ENCODE measurements around the gene PTMS. TPM values are rescaled to one million over a fixed set of nuclear protein-coding genes. Genes with fewer than 3 reads are reported as not detected.
"Not testable (repeated sequence)": the region's sequence is repeated elsewhere in the genome, so short reads cannot be mapped to it uniquely, and the experiment has no call there.

Gene PTMS
- total RNA-seq, 1 donor from 2014 or later: 320 TPM

DNA sequence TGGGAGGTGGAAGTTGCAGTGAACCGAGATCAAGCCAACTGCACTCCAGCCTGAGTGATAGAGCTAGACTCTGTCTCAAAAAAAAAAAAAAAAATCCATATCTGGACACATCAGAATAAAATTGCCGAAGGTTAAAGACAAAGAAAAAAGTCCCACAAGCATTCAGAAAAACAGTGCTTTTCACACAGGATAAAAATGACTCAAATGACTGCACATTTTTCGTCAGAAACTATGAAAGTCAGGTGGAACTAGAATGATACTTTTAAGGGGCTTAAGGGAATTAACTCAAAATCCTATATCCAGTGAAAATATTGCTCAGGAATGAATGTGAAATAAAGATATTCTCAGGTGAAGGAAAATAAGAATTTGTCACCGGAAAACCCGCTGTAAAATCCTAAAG lies 29.4 kb upstream of the PTMS start:
- peaks cover 9% of the 10 kb centered on the region for H3K4me1 Mint-ChIP-seq
- no peaks in the 10 kb centered on the region for H3K27me3 Mint-ChIP-seq (ENCODE audit: low read depth)
- H3K36me3 Mint-ChIP-seq: peaks cover 6% of the 10 kb centered on the region
- DNase-seq (ENCODE audit: low spot score in 2 of 2, unreplicated experiment in 2 of 2): no peak
- TF ChIP-seq, protein P1, sequence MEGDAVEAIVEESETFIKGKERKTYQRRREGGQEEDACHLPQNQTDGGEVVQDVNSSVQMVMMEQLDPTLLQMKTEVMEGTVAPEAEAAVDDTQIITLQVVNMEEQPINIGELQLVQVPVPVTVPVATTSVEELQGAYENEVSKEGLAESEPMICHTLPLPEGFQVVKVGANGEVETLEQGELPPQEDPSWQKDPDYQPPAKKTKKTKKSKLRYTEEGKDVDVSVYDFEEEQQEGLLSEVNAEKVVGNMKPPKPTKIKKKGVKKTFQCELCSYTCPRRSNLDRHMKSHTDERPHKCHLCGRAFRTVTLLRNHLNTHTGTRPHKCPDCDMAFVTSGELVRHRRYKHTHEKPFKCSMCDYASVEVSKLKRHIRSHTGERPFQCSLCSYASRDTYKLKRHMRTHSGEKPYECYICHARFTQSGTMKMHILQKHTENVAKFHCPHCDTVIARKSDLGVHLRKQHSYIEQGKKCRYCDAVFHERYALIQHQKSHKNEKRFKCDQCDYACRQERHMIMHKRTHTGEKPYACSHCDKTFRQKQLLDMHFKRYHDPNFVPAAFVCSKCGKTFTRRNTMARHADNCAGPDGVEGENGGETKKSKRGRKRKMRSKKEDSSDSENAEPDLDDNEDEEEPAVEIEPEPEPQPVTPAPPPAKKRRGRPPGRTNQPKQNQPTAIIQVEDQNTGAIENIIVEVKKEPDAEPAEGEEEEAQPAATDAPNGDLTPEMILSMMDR (IDR thresholded peaks at IDR 0.05; ENCODE audit: unreplicated experiment): no peak
- H3K27ac Mint-ChIP-seq: no peak overlapping the region
- H3K9me3 Mint-ChIP-seq: no peaks in the 10 kb centered on the region
- H3K4me3 Mint-ChIP-seq: no peak overlapping the region

DNA sequence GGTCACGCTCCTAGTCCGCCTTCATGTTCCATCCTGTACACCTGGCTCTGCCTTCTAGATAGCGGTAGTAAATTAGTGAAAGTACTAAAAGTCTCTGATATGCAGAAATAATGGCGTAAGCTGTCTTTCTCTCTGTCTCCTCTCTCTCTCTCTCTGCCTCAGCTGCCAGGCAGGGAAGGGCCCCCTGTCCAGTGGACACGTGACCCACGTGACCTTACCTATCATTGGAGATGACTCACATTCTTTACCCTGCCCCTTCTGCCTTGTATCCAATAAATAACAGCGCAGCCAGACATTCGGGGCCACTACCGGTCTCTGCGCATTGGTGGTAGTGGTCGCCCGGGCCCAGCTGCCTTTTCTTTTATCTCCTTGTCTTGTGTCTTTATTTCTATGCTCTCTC lies 24.1 kb upstream of the PTMS start:
- not testable (repeated sequence) for H3K4me1 Mint-ChIP-seq; H3K9me3 Mint-ChIP-seq; H3K4me3 Mint-ChIP-seq; DNase-seq (ENCODE audit: low spot score in 2 of 2, unreplicated experiment in 2 of 2); H3K27me3 Mint-ChIP-seq (ENCODE audit: low read depth); H3K36me3 Mint-ChIP-seq
- peak overlapping the region; percentile 8 for H3K27ac Mint-ChIP-seq

DNA sequence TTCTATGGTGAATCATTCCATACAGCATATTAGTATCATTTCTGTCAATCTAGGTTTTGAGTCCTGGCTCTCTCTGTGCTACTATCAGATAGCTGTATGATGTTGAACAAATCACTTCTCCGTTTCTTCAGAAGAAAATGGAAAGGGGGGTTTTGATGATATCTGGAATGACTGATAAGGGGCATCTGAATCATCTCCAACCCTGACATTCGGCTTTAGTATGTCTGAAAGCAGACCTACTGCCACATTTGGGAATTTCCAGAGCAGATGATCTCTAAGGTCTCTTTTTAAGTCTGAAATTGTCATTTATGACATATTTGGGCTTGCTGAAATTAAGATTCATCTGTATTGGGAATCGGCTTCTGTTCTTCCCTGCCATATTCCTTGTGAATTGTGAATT lies 23.3 kb upstream of the PTMS start:
- TF ChIP-seq, protein P1 (IDR thresholded peaks at IDR 0.05; ENCODE audit: unreplicated experiment): no peak
- H3K27ac Mint-ChIP-seq: no peak overlapping the region

DNA sequence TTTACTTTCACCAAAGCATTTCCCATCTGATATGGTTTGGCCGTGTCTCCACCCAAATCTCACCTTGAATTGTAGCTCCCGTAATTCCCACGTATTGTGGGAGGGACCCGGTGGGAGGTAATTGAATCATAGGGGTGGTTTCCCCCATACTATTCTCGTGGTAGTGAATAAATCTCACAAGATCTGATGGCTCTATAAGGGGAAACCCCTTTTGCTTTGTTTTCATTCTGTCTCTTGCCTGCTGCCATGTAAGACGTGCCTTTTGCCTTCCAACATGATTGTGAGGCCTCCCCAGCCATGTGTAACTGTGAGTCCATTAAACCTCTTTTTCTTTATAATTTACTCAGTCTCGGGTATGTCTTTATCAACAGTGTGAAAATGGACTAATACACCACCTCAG lies 22.9 kb upstream of the PTMS start:
- H3K9me3 Mint-ChIP-seq; H3K27me3 Mint-ChIP-seq (ENCODE audit: low read depth); H3K27ac Mint-ChIP-seq; H3K4me3 Mint-ChIP-seq; DNase-seq (ENCODE audit: low spot score in 2 of 2, unreplicated experiment in 2 of 2); H3K4me1 Mint-ChIP-seq: not testable (repeated sequence)
- peaks cover 15% of the 10 kb centered on the region for H3K36me3 Mint-ChIP-seq

More for the DNA sequence above, 23.3 kb upstream of the PTMS start:
- peaks cover 5% of the 10 kb centered on the region for H3K4me1 Mint-ChIP-seq
- no peaks in the 10 kb centered on the region for H3K9me3 Mint-ChIP-seq
- H3K36me3 Mint-ChIP-seq: peaks cover 10% of the 10 kb centered on the region
- no peaks in the 10 kb centered on the region for H3K27me3 Mint-ChIP-seq (ENCODE audit: low read depth)
- no peak overlapping the region for H3K4me3 Mint-ChIP-seq
- no peak for DNase-seq (ENCODE audit: low spot score in 2 of 2, unreplicated experiment in 2 of 2)

DNA sequence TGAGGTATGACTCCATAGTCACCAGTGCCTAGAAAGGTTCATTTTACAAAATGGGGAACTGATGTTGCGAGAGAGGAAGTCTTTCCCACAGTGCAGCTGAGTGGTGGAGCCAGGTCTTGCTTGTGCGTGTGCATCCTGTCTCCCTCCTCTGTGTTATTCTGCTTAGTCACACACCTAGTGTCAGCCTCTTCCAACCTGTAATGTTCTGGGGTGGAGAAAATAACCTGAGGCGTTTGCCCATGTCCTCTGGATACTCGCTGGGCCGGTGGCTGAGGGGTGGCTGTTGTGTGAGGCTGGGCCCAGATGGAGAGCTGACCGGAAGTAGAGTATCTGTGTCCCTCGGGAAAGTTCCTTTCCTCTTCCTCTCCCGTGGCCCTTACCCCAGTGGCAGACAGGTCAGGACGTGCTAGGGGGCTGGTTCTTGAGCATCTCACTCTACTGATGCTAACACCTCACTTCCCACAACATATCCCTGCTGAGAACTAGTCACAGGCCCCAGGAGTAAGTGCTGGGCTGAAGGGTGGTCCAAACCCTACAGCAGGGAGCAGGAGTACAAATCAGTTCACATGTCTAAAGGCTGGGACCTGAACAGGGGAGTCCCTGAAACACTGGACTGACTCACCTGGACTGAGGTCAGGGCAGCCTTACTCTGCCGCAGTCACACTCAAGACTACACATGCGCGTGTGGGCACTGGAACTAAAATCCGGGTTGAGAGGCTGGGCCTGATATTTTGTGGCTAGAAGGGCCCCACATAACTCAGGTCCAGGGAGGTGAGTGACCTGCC lies 20.2 kb upstream of the PTMS start:
- TF ChIP-seq, protein P1 (IDR thresholded peaks at IDR 0.05; ENCODE audit: unreplicated experiment): no peak
- no peak for DNase-seq (ENCODE audit: low spot score in 2 of 2, unreplicated experiment in 2 of 2)
- Mint-ChIP-seq H3K4me3 (no peak overlapping the region), H3K9me3 (no peaks in the 10 kb centered on the region), H3K36me3 (peaks cover 32% of the 10 kb centered on the region), H3K4me1 (peaks cover 7% of the 10 kb centered on the region), H3K27me3 (ENCODE audit: low read depth) (no peaks in the 10 kb centered on the region), H3K27ac (peak overlapping the region; percentile 1)

DNA sequence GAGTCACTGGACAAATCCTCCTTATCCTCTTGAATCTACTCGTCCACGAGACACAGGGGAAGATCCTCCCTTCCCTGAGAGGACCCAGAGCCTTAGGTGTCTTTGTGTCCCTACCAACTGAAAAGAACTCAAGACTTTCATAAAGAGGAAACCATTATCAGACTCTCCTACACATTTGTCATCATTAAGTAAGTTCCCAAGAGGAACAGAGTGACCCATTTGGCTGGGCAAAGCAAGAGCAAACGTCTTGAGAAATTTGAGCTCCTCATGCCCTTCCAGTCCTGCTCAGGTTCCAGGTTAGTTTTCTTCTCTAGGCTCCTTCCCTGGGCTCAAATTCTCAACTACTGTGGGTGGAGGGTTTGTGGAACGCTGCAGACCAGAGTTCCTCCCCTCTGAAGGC lies 18.9 kb upstream of the PTMS start:
- Mint-ChIP-seq H3K27ac (no peak overlapping the region), H3K9me3 (no peaks in the 10 kb centered on the region), H3K27me3 (ENCODE audit: low read depth) (no peaks in the 10 kb centered on the region), H3K36me3 (peaks cover 32% of the 10 kb centered on the region), H3K4me1 (peaks cover 14% of the 10 kb centered on the region), H3K4me3 (no peak overlapping the region)
- DNase-seq (ENCODE audit: low spot score in 2 of 2, unreplicated experiment in 2 of 2): no peak
- TF ChIP-seq, protein P1 (IDR thresholded peaks at IDR 0.05; ENCODE audit: unreplicated experiment): no peak
